Astrocyte of the hippocampus (primary cell): Measurements from ENCODE around the gene NRIP3.

Experiments used
- DNase-seq: peaks from one replicate; pipeline ENCODE4 v3.0.0; 2011; ENCODE audit warnings: low read depth, low spot score

NRIP3 gene

DNA sequence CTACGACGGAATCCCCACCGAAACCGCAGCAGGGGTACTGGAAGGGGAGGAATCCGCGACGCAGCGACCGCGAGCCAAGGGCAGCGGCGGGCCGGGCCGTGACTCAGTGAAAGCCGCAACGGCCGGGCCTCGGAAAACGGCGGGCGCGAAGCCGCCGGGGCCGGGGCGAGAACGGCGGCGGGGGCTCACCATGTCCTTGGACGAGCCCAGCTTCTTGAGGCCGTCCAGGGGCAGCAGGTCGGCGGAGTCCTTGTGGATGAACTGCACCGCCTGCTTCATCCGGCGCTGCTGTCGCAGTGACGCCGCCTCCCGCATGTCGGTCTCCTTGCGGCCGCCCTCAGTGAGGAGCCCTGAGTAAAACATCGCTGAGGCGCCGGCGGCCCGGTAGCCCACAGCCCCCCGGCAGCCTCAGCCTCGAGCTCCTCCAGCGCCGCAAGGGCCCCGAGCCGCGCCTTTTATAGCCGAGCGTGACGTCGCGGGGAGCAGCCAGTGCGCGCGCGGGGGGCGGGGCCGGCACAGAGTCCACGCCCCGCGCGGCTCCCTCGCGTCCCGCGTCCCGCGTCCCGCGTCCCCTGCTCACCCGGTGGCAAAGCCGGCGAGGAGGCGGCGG, at the start of gene NRIP3:
TSS of gene NRIP3 (minus strand) at position 429 of the 610 bp plus-strand sequence. CDS start at position 363, 66 bp downstream.
- DNase-seq: peak; percentile 87

DNA sequence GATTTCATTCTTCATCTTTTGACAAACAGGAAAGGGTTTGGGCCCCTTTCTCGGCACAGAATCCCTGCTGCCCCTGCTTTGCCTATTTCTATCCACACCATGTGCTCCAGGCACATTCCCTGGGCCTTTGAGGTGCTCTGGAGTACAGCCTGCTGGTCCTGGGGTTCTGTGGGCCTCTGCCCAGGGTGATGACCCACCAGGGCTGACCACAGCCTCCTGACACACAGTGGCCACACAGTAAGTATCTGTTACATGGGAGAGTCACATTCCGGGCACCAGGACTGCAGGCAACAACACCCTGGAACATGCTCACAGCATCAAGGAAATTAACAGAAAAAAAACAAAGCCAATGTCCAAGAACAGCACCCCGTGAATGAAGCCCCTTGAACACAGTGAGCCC, 48.5 kb upstream of the NRIP3 start:
- no peak for DNase-seq

DNA sequence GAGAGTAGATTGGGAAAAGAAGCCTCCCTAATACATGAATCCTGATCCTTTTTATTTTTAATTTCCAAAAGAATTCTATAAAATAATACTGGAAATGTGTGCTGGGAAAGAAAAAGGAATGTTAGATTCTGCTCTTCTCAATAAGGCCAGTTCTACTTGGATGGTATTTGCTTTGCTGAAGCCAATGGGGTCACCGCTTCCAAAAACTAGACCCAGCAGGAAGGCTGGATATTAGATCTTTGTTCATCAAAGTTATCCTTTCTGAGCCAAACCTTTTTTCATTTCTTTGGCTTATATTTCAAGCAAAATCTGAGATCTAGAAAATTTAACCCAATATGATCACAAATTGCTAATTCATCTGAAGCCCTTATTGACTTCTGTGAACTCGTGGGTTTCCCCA, 46.2 kb upstream of the NRIP3 start:
- no peak for DNase-seq

DNA sequence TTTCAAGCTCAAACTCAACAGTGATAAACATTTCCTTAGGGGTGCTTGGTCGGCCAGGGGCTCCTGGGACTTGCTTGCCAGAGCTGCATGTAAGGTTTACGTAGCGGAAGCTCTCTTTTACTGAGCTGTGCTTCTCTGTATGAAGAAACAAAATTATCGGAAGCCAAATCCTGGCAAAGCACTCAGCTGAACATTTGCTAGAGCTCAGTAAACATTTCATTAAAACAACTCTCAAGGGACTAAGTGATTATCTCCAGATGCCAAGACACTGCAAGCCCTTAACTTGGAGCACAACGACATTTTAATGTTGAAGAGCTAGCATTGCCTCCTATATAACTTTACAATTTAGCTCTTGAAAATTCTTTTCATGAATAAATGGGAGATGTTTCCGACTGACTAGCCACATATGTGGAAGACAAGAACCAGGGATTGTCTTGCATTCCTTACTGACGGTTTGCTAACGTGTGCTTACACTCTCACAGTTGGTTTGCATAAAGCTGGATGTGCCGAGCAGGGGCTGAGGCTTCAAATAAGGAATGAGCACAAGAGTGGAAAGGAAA, 44.2 kb upstream of the NRIP3 start:
- no peak for DNase-seq

DNA sequence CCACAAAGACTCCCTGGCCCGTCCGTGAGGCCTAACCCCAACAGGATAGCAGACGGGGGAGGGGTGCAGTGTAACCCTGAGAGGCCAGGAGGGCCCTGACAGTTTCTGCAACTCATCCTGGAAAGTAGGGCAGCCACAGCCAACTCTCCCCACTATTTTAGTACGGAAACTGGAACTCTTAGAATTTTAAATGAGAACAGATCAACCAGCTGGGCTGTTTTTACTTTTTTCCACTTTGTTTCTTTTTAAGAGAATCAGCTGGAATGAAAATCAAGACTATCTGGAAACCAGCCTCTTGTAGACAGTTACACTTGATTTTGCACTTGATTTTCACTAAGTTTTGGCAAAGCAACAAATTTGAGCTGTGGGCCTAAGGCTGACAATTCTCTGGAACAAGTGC, 42.7 kb upstream of the NRIP3 start:
- DNase-seq: no peak

DNA sequence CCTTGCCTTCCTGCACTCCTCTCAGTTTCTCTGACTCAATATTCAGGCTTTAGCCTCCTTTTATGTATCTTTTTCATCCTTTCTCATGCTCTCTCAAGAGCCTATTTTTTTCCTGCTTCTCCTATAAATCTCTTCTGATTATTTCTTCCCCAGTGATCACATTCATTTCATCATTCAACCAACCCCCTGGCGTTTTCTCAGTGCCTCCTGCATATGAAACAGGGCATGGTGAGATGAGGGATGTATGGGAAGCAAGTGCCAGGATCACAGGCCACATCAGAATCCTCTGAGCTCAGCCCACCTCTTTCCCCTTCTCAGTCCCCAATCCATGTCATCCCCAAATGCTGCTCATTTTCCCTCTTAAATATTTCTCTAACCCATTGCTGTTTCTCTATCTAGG, 38.7 kb upstream of the NRIP3 start:
- DNase-seq: no peak

DNA sequence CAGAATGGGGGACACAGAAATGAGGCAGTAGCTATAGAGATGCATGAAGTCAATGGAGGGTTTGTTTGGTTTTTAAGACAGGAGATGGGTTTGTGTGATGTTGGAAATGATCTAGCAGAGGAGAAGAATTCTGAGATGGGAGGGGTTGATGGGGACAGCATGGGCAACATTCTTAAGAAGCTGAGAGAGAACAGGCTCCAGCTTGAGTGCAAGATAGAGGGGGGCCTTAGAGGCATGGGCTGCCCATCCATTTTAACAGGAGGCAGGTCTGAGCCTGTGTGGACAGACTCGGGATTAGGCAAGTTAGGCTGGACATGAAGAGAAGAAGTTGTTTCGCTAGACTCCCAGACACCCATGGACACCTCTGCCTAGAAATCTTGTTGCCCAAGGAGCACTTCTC, 37.9 kb upstream of the NRIP3 start:
- no peak for DNase-seq

DNA sequence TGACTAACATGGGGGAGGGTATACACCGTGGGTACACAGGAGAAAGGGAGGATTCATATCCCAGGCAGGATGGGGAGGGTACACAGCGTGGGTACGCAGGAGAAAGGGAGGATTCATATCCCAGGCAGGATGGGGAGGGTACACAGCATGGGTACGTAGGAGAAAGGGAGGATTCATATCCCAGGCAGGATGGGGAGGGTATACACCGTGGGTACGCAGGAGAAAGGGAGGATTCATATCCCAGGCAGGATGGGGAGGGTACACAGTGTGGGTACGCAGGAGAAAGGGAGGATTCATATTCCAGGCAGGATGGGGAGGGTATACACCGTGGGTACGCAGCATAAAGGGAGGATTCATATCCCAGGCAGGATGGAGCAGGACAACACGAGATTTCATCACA, 36.6 kb upstream of the NRIP3 start:
- no peak for DNase-seq

DNA sequence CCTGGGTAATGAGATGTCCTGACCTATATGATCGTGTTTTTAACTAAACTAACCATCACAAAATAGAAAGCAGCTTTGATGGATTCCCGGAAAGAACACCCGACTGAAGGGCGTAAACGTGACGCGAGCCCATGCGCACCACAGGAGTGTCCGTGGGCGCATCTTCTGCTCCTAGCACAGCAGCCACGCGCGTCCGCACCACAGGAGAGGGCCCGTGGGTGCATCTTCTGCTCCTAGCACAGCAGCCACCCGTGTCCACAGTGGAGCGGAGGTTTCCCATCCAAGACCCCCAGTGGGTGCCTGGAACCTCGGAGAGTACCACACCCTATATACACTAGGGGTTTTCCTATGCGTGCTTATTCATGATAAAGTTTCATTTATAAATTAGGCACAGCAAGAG, 36.1 kb upstream of the NRIP3 start:
- DNase-seq: no peak

DNA sequence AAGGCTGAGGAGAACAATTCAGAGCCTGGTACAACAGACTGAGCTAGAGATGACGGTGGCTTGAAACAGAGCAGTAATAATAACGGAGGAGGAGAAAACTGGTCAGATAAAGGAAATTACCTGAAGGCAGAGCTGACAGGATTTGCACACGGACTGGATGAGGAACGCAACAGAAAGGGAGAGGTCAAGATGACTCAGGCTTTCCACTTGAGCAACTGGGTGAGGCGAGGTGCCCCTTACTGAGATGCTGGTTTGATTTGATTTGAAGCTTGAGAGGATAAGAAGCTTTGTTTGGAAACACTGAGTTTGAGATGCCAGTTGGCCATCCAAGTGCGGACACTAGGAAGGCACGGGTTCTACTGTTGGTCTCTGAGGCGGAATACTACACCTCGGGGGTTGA, 35.4 kb upstream of the NRIP3 start:
- DNase-seq: peak; percentile 10

DNA sequence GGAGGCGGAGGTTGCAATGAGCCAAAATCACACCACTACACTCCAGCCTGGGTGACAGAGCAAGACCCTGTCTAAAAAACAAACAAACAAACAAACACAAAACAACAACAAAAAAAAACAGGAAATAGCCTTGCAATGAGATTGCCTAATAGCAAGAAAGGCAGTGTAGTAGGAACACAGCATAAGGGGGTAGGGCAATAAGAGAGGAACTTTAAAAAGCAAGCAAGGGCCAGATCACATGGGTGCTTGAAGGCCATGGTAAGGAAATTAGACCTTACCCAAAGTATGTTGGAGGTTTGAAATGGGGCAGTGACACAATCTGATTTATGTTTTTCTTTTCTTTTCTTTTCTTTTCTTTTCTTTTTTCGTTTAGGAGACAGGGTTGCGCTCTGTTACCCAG, 34.7 kb upstream of the NRIP3 start:
- no peak for DNase-seq

DNA sequence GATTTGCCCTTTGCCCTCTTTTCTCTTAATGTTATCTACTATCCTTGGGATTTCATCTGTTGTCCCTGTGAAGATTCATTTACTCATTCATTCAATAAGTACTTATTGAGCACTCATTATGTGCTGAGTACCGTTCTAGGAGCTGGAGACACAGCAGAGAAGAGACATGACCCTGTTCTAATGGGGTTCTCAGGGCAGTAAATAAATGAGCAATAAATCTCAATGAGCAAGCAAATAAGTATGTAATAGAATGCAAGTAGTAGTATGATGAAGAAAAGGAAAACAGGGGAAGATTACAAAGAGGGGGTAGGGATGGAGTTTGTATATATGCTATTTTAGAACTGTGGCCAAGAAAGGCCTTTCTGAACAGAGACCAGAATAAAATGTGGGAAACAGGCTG, 34.2 kb upstream of the NRIP3 start:
- no peak for DNase-seq

DNA sequence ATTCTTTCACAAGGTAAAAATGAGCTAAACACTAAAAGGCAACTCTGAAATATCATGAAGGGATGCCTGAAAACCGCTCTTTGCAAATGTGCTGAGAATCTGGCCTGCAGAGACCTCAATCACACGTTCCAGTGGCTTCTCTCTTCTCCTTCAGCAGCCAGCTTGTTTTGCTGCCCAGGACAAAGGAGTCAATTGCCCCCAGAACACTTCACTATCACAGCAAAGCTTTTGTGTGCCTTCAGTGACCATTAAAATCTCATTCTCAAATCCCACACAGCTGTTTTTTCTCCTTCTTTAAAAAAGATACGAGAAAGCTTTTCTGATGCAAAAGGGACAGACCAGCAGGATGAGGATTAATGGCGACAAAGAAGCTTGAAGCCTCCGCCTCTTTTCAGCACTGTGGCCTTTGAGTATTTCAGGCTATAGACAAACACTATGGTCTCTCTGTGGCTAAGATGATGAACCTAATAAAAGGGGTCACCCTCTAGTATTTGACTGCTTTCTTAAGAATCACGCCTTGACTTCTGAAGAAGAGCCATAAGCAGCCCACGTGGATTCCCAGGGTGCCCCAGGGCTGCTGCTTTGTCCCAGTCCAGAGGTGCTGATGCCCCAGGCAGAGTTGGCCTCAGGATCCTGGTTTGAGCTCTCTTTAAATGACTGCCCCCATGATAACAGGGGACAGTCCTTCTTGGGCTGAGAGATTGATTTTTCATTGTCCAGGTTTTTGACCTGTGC, 33.4 kb upstream of the NRIP3 start:
- DNase-seq: no peak

DNA sequence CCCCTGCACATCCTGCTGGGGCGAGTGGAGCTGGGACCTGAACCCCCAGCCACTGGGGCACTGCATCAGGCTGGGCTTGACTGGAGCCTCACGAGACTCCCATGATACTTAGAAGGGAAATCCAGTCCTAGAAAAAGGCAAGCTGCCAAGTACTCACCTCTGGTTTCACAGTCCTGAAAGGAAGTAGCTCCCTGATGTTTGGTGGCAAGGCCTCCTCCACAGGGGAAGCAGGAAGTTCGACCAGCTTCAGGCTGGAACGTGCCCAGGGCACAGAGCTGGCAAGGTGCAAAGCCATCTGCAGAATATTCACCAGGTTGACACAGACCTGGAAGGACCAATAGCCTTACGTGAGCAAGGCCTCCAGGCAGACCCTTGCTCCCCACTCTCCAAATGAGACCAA, 26.8 kb upstream of the NRIP3 start:
- no peak for DNase-seq

DNA sequence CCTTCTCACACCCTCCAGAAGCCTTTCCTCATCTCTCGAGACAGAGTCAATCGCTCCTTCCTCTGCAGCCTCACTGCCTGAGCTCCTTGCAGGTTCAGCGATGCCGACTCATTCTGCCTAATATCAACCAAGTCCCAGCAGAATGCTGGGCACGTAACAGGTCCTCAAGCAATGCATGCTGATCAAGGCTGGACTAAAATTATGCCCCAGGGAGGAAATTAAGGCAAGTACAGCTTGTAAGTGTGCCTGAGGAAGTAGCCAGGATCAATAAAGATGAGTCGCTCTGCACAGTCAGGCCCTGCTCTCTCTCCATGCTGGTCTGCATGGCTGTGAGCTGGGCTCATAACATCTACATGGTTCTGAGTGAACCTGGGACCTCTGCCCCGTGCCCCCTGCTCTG, 25.6 kb upstream of the NRIP3 start:
- DNase-seq: no peak

DNA sequence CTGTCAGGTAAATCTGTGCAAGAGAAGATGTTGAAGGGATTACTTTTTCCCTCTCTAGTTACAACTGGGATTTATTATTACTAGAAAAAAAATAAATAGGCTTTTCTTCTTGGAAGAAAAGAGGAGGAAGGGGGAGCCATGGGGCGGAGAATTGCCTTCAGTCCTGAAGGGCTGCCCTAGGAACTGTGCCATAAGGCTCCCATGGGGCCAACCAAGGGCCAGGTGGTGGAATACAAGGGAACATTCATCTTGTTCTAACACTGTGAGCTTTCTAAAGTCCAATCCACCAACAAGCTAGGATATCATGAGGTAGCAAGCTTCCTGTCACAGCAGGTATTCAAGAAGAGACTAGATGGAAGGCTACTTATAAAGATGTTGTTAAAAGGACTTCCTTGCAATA, 24.8 kb upstream of the NRIP3 start:
- DNase-seq: no peak

DNA sequence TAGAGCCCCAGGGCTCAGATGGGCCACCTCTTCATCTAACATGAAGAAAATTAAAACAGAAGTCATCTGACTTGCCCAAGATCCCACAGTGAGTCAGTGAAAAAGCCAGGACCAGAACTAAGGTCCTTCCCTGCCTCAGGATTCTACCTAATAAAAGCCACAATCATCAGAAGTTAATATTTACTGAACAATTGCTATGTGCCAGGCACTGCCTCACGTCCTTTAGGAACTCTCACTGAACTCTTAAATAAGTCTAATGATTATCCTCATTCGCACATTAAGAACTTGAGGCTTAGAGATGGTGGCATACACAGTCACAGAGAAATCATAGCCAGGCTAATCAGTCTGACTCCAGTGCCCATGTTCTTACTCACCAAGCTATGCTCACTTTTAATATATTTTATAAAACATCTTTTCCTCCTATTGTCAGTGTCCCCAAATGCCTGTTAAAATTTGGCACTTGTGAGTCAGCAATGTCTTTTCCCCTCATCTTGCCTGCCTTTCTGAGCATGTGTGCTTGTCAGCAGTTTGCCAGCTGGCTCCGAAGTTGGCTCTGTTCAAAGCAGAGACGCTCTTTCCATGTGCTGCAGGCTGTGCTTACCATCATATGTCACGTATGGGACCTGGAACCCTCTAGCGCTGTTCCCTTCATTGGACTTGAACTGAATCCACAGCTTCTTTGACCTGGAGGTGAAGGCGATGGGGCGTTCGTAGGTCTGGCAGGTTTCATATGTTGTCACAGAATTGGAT, 21.5 kb upstream of the NRIP3 start:
- no peak for DNase-seq

DNA sequence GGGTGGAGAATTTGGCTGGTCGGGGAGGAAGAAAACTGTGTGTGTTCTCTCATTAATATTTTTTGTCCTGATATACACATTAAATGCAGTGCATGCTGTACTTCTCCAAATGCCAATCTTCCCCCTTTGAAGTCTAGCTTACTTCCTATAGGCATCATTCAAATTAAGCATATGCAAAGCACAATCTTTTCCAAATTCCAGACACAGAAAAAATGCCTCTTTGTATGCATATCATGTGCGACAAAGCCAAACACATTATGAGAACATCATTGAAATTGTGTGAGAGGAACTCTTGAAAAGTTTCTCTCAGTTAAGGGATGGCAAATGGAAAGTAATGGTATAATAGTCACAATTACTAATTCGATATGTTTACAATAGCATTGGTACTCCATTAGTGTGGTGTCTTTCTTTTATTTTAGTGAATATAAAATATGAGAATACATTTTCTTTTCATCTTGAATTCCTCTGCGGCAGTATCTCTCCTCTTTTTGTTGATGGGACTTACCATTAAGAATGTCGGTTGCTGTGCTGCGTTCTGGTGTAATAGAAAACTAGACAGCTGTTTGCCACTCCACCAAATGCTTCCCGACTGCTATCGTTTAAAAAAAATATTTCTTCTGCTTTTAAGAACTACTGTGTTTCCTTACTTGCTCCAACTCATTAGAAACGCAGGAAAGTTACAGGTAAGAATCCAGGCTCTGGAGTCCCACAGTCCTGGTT, 19.3 kb upstream of the NRIP3 start:
- DNase-seq: no peak

DNA sequence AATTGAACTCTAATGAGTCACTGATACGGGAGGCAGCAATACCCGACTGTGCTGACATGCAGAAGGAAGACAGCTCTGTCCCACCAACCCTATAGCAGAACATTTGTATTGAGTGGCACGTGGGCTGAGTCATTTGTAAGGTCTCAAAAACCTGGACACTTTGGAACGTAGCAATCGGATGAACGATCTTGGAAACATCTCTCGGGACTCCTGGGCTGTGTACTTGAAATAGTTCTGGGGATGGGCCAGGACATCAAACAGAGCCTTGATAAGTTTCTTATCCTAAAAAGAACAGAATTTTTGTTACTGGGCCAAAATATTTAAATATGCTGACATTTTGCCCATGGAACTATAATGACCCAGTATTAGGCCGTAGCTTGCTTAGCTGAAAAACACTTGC, 17.1 kb upstream of the NRIP3 start:
- DNase-seq: peak; percentile 20

DNA sequence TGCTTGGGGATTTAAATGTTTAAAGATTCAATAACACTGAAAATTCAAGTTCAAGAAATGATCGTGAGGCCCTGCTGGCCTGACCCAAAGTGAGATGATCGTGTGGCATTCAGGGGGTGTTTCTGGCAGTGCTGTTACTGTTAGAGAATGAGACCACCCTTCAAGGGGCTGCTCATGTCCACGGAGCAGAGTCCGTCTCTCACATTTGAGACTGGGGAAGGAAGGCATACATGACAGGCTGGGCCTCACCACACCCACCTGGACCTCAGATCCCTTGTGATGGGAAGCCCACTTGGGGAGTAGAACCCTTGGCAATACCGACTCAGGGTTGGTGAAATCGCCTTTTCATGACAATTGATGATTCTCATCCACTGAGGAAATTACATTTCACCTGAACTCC, 16.1 kb upstream of the NRIP3 start:
- DNase-seq: no peak

DNA sequence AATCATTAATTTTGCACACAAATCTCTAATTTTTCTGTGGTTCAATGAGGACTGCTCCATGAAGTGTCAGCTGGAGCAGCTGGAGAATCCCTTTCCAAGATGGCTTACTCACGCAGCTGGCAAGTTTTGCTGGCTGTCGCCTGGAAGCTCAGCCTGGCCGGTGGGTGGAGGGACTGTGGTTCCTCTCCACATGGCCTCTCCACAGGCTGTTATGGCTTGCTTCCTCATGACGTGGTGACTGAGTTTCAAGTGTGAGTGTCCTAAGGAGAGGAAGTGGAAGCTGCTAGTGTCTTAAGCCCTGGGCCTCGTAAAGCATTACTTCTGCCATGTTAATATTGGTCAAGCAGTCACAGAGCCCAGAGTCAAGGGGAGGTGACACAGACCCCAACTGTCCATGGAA, 14.0 kb upstream of the NRIP3 start:
- no peak for DNase-seq
